Activated CD4-positive, alpha-beta memory T cell treated with anti-CD3 and anti-CD28 coated beads for 36 hours (primary cell): Measurements from ENCODE around the gene ARPP21. TPM values are rescaled to one million over a fixed set of nuclear protein-coding genes. Genes with fewer than 3 reads are reported as not detected.

Experiments used
- CTCF ChIA-PET: fragments of 350-600 bp; sonication (Branson Sonifier 250); formaldehyde crosslinking; loops from one replicate; lab custom pipeline; 2021; ENCODE audit warnings: antibody characterized with exemption, inconsistent platforms; lab: Charles Lee
- POLR2A ChIA-PET: fragments of 350-600 bp; sonication (Branson Sonifier 250); formaldehyde crosslinking; loops from one replicate; lab custom pipeline; 2021; ENCODE audit warnings: antibody characterized with exemption; lab: Charles Lee
- DNase-seq: peaks from one replicate; pipeline ENCODE4 v3.0.0-alpha.2; 2020
- H3K27ac Mint-ChIP-seq: one replicate; pipeline ENCODE4 v1.8.0; 2021; ENCODE audit warnings: mixed read lengths
- H3K27me3 Mint-ChIP-seq: one replicate; pipeline ENCODE4 v1.8.0; 2021; ENCODE audit warnings: mixed read lengths
- H3K36me3 Mint-ChIP-seq: one replicate; pipeline ENCODE4 v1.8.0; 2021; ENCODE audit warnings: mixed read lengths
- H3K4me1 Mint-ChIP-seq: one replicate; pipeline ENCODE4 v1.8.0; 2021; ENCODE audit warnings: low read depth, mixed read lengths
- H3K4me3 Mint-ChIP-seq: one replicate; pipeline ENCODE4 v1.8.0; 2021; ENCODE audit warnings: mild to moderate bottlenecking, mixed read lengths
- H3K9me3 Mint-ChIP-seq: one replicate; pipeline ENCODE4 v1.8.0; 2021; ENCODE audit warnings: mixed read lengths
- intact Hi-C: fragments of 100-400 bp; cut with micrococcal nuclease; formaldehyde crosslinking; loops from one replicate; pipeline ENCODE4 v1.15.1; 2023
- total RNA-seq, 2 experiments: library from RNA; stranded (reverse); gene quantifications; one replicate each; pipeline ENCODE4 v1.2.3, GENCODE V29; 2021

ARPP21 gene
- total RNA-seq, 2 experiments from 2014 or later, result not detected

GRCh38 chr3:35688826-35689225 lies 49.5 kb downstream of the ARPP21 start:
- Mint-ChIP-seq H3K4me3 (no peak overlapping the region), H3K27me3 (no peaks in the 10 kb centered on the region), H3K4me1 (no peaks in the 10 kb centered on the region), H3K27ac (no peak overlapping the region), H3K9me3 (peaks cover 5% of the 10 kb centered on the region), H3K36me3 (no peaks in the 10 kb centered on the region)
- DNase-seq, result no peak
- ChIA-PET POLR2A (no interaction called here), CTCF (interaction anchor here (0.6 kb wide), 1 partner anchor 855 kb away, joined by 3 read pairs; no protein-coding TSS in a partner anchor)
- intact Hi-C loops, result no loop called here

GRCh38 chr3:35690271-35690670 lies 50.9 kb downstream of the ARPP21 start:
- ChIA-PET CTCF (no interaction called here), POLR2A (no interaction called here)
- Mint-ChIP-seq H3K27me3 (no peaks in the 10 kb centered on the region), H3K4me1 (no peaks in the 10 kb centered on the region), H3K9me3 (peaks cover 5% of the 10 kb centered on the region), H3K4me3 (no peak overlapping the region), H3K27ac (no peak overlapping the region), H3K36me3 (no peaks in the 10 kb centered on the region)
- intact Hi-C loops, result no loop called here
- DNase-seq, result no peak

- Mint-ChIP-seq H3K4me3 (no peak overlapping the region), H3K36me3 (no peaks in the 10 kb centered on the region), H3K27me3 (no peaks in the 10 kb centered on the region), H3K9me3 (peaks cover 2% of the 10 kb centered on the region), H3K27ac (no peak overlapping the region), H3K4me1 (no peaks in the 10 kb centered on the region)
- POLR2A ChIA-PET, result no interaction called here
- CTCF ChIA-PET, result no interaction called here
- intact Hi-C loops, result no loop called here
- DNase-seq, result no peak
Measured at GRCh38 chr3:35705904-35706303, 66.6 kb downstream of the ARPP21 start.

GRCh38 chr3:35707904-35708303 lies 68.6 kb downstream of the ARPP21 start:
- POLR2A ChIA-PET, result interaction anchor here (0.6 kb wide), 1 partner anchor 42 kb away, joined by 3 read pairs; no protein-coding TSS in a partner anchor
- intact Hi-C loops, result no loop called here
- H3K36me3 Mint-ChIP-seq, result no peaks in the 10 kb centered on the region
- DNase-seq, result no peak
- no peaks in the 10 kb centered on the region for H3K27me3 Mint-ChIP-seq
- no peaks in the 10 kb centered on the region for H3K4me1 Mint-ChIP-seq
- CTCF ChIA-PET, result no interaction called here
- H3K27ac Mint-ChIP-seq, result no peak overlapping the region
- H3K4me3 Mint-ChIP-seq, result no peak overlapping the region
- H3K9me3 Mint-ChIP-seq, result peaks cover 2% of the 10 kb centered on the region

- POLR2A ChIA-PET, result interaction anchor here (0.6 kb wide), 1 partner anchor 41 kb away, joined by 3 read pairs; no protein-coding TSS in a partner anchor
- Mint-ChIP-seq H3K36me3 (no peaks in the 10 kb centered on the region), H3K27me3 (no peaks in the 10 kb centered on the region), H3K4me1 (no peaks in the 10 kb centered on the region), H3K27ac (no peak overlapping the region), H3K9me3 (peaks cover 2% of the 10 kb centered on the region), H3K4me3 (no peak overlapping the region)
- intact Hi-C loops, result no loop called here
- no peak for DNase-seq
- CTCF ChIA-PET, result no interaction called here
Measured at GRCh38 chr3:35708394-35709271, 69.3 kb downstream of the ARPP21 start.

GRCh38 chr3:35709691-35710090 lies 70.4 kb downstream of the ARPP21 start:
- peaks cover 2% of the 10 kb centered on the region for H3K9me3 Mint-ChIP-seq
- no peaks in the 10 kb centered on the region for H3K4me1 Mint-ChIP-seq
- intact Hi-C loops, result no loop called here
- DNase-seq, result no peak
- H3K4me3 Mint-ChIP-seq, result no peak overlapping the region
- CTCF ChIA-PET, result no interaction called here
- H3K27ac Mint-ChIP-seq, result no peak overlapping the region
- H3K36me3 Mint-ChIP-seq, result no peaks in the 10 kb centered on the region
- POLR2A ChIA-PET, result no interaction called here
- no peaks in the 10 kb centered on the region for H3K27me3 Mint-ChIP-seq

GRCh38 chr3:35710554-35710953 lies 71.2 kb downstream of the ARPP21 start:
- H3K27me3 Mint-ChIP-seq, result no peaks in the 10 kb centered on the region
- CTCF ChIA-PET, result no interaction called here
- intact Hi-C loops, result no loop called here
- POLR2A ChIA-PET, result no interaction called here
- no peaks in the 10 kb centered on the region for H3K36me3 Mint-ChIP-seq
- H3K4me3 Mint-ChIP-seq, result no peak overlapping the region
- no peak for DNase-seq
- peaks cover 2% of the 10 kb centered on the region for H3K9me3 Mint-ChIP-seq
- H3K4me1 Mint-ChIP-seq, result no peaks in the 10 kb centered on the region
- no peak overlapping the region for H3K27ac Mint-ChIP-seq

GRCh38 chr3:35718921-35719320 lies 79.6 kb downstream of the ARPP21 start:
- no peaks in the 10 kb centered on the region for H3K36me3 Mint-ChIP-seq
- no peaks in the 10 kb centered on the region for H3K4me1 Mint-ChIP-seq
- H3K4me3 Mint-ChIP-seq, result no peak overlapping the region
- ChIA-PET CTCF (no interaction called here), POLR2A (no interaction called here)
- intact Hi-C loops, result no loop called here
- no peak for DNase-seq
- no peaks in the 10 kb centered on the region for H3K27me3 Mint-ChIP-seq
- no peaks in the 10 kb centered on the region for H3K9me3 Mint-ChIP-seq
- H3K27ac Mint-ChIP-seq, result no peak overlapping the region

GRCh38 chr3:35721628-35722027 lies 82.3 kb downstream of the ARPP21 start:
- CTCF ChIA-PET, result no interaction called here
- intact Hi-C loops, result no loop called here
- no peak for DNase-seq
- POLR2A ChIA-PET, result no interaction called here
- Mint-ChIP-seq H3K27ac (no peak overlapping the region), H3K27me3 (no peaks in the 10 kb centered on the region), H3K9me3 (no peaks in the 10 kb centered on the region), H3K4me3 (no peak overlapping the region), H3K36me3 (no peaks in the 10 kb centered on the region), H3K4me1 (no peaks in the 10 kb centered on the region)

GRCh38 chr3:35722902-35723301 lies 83.6 kb downstream of the ARPP21 start:
- Mint-ChIP-seq H3K4me1 (no peaks in the 10 kb centered on the region), H3K27ac (no peak overlapping the region), H3K9me3 (no peaks in the 10 kb centered on the region), H3K27me3 (no peaks in the 10 kb centered on the region), H3K4me3 (no peak overlapping the region), H3K36me3 (no peaks in the 10 kb centered on the region)
- no peak for DNase-seq
- intact Hi-C loops, result no loop called here
- ChIA-PET CTCF (no interaction called here), POLR2A (no interaction called here)

- no peak overlapping the region for H3K27ac Mint-ChIP-seq
Measured at GRCh38 chr3:35723480-35724097, 84.3 kb downstream of the ARPP21 start.

GRCh38 chr3:35724106-35724505 lies 84.8 kb downstream of the ARPP21 start:
- H3K27ac Mint-ChIP-seq, result no peak overlapping the region
- intact Hi-C loops, result no loop called here
- DNase-seq, result no peak
- no peaks in the 10 kb centered on the region for H3K27me3 Mint-ChIP-seq
- H3K4me3 Mint-ChIP-seq, result no peak overlapping the region
- no peaks in the 10 kb centered on the region for H3K4me1 Mint-ChIP-seq
- CTCF ChIA-PET, result no interaction called here
- no peaks in the 10 kb centered on the region for H3K9me3 Mint-ChIP-seq
- POLR2A ChIA-PET, result no interaction called here
- no peaks in the 10 kb centered on the region for H3K36me3 Mint-ChIP-seq

More at GRCh38 chr3:35723480-35724097, 84.3 kb downstream of the ARPP21 start:
- H3K36me3 Mint-ChIP-seq, result no peaks in the 10 kb centered on the region
- H3K4me1 Mint-ChIP-seq, result no peaks in the 10 kb centered on the region
- POLR2A ChIA-PET, result no interaction called here
- no peaks in the 10 kb centered on the region for H3K27me3 Mint-ChIP-seq
- intact Hi-C loops, result no loop called here
- no peak overlapping the region for H3K4me3 Mint-ChIP-seq
- CTCF ChIA-PET, result no interaction called here
- DNase-seq, result no peak
- H3K9me3 Mint-ChIP-seq, result no peaks in the 10 kb centered on the region
